ENCODE measurements around the gene SV2C. TPM values are rescaled to one million over a fixed set of nuclear protein-coding genes. Genes with fewer than 3 reads are reported as not detected.

Gene SV2C
- total RNA-seq, 1 donor from 2014 or later, result 0.32 TPM

DNA sequence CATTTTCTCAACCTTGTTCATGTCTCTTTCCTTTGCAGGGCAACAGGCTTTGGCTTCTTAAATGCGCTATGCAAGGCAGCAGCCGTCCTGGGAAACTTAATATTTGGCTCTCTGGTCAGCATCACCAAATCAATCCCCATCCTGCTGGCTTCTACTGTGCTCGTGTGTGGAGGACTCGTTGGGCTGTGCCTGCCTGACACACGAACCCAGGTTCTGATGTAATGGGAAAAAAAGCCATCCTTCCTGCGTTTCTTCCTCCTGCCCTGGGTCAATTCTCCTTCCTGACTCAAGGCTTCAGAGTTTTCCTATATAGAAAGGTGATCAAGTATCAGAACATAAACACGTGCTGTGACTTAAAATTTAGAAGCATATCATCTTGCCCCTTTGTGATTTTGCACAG is 242.1 kb downstream of the SV2C start:
- Histone ChIP-seq H3K27ac (peak overlapping the region; percentile 3), H3K9me3 (no peaks in the 10 kb centered on the region), H3K4me3 (no peak overlapping the region), H3K36me3 (no peaks in the 10 kb centered on the region), H3K27me3 (no peaks in the 10 kb centered on the region), H3K4me1 (peaks cover 12% of the 10 kb centered on the region)
- intact Hi-C loops (cut with DNase I), result no loop called here
- TF ChIP-seq, protein P1, sequence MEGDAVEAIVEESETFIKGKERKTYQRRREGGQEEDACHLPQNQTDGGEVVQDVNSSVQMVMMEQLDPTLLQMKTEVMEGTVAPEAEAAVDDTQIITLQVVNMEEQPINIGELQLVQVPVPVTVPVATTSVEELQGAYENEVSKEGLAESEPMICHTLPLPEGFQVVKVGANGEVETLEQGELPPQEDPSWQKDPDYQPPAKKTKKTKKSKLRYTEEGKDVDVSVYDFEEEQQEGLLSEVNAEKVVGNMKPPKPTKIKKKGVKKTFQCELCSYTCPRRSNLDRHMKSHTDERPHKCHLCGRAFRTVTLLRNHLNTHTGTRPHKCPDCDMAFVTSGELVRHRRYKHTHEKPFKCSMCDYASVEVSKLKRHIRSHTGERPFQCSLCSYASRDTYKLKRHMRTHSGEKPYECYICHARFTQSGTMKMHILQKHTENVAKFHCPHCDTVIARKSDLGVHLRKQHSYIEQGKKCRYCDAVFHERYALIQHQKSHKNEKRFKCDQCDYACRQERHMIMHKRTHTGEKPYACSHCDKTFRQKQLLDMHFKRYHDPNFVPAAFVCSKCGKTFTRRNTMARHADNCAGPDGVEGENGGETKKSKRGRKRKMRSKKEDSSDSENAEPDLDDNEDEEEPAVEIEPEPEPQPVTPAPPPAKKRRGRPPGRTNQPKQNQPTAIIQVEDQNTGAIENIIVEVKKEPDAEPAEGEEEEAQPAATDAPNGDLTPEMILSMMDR (IDR thresholded peaks at IDR 0.05), result no peak
- no peak for DNase-seq
- ATAC-seq, result no peak

DNA sequence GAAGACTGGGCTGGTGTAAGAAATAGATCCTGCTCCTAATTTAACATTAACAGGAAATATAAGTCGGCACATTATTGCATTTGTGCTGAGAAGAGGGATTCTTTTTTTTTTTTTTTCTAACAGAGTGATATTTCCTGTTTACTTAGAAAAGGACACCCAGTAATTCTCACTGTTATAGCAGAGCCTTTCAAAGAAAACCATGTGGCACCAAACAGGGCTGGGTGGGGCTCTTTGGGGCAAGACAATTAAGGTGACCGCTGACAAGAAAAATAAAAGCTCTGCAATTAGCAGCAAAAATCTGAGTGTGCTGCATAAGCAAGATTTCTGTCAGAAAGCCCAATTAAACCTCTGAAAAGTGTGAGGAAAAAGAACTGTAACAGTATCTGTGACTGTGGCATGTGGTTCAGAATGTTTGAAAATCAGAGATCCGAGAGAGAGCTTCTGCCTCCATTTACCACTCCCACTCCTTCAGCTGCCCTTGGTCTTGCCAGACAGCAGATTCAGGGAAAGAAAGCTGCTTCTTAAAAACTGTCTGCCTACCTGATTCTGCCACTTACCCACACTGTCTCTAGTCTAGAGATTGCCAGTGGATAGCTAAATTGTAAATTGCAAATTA is 242.8 kb downstream of the SV2C start:
- ATAC-seq, result peak; percentile 58

DNA sequence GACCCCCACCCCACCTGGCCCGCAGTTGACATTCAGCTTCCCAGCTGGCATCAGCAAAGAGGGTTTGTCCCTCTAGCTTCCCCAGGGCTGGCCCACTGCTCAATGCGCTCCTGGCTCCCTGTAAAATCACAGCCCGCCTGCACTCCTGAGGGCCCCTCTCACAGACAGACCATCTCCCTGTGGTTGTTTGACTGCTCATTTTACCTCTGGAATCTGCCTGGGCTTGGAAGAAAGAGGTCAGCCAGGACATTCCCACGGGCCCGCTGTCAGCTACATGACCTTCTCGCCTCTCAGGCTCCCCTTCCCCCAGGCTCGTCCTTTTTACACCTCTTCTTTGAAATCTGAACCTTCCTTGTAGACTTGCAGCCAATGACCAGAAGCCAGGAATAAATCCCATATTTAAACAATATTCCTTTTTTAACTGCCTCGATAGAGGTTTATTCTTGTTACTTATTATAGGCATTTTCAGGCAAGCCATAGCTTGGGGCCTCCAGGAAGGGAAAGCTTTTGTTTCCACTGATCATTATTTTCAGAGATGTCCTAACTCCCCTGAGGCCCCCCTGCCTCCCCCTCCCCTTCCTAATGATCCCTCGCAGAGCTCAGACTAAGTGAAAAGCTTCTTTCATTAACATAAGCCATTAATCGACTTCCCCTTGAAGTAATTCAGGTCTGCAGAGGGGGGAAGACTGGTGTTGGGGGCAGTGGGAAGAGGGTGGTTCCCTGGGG is 243.6 kb downstream of the SV2C start:
- Histone ChIP-seq H3K27me3 (no peaks in the 10 kb centered on the region), H3K36me3 (no peaks in the 10 kb centered on the region), H3K9me3 (no peaks in the 10 kb centered on the region), H3K4me1 (peaks cover 12% of the 10 kb centered on the region), H3K4me3 (no peak overlapping the region), H3K27ac (peak overlapping the region; percentile 30)
- ATAC-seq (no peak), DNase-seq (no peak)
- TF ChIP-seq, protein P1 (IDR thresholded peaks at IDR 0.05), result no peak
- intact Hi-C loops (cut with DNase I), result no loop called here

More for the DNA sequence above, 242.8 kb downstream of the SV2C start:
- Histone ChIP-seq H3K27me3 (no peaks in the 10 kb centered on the region), H3K36me3 (no peaks in the 10 kb centered on the region), H3K4me3 (no peak overlapping the region), H3K4me1 (peaks cover 12% of the 10 kb centered on the region), H3K27ac (peak overlapping the region; percentile 30), H3K9me3 (no peaks in the 10 kb centered on the region)
- DNase-seq, result no peak
- TF ChIP-seq, protein P1 (IDR thresholded peaks at IDR 0.05), result no peak
- intact Hi-C loops (cut with DNase I), result no loop called here

DNA sequence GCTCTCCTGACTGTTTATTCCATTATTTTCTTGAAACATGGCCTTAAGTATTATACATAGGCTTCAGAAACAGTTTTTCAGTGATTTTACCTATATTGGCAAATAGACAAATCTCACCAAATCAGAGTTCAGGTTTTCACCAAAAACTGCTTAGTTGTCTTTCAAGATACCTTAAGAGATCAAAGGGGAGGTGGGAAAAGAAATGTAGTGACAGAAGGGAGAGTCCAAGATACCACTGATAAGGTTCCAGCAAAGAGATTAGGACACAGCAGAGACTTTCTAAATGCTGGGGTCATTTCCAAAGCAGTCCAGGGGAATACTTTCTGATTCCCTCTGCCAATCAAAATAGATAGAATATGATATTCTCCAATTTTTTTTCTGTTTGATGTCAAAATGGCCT is 246.2 kb downstream of the SV2C start:
- ATAC-seq (no peak), DNase-seq (no peak)
- peaks cover 12% of the 10 kb centered on the region for H3K4me1 ChIP-seq
- H3K4me3 ChIP-seq, result no peak overlapping the region
- no peaks in the 10 kb centered on the region for H3K27me3 ChIP-seq
- intact Hi-C loops (cut with DNase I), result no loop called here
- no peaks in the 10 kb centered on the region for H3K36me3 ChIP-seq
- H3K27ac ChIP-seq, result no peak overlapping the region
- no peaks in the 10 kb centered on the region for H3K9me3 ChIP-seq
- TF ChIP-seq, protein P1 (IDR thresholded peaks at IDR 0.05), result no peak

DNA sequence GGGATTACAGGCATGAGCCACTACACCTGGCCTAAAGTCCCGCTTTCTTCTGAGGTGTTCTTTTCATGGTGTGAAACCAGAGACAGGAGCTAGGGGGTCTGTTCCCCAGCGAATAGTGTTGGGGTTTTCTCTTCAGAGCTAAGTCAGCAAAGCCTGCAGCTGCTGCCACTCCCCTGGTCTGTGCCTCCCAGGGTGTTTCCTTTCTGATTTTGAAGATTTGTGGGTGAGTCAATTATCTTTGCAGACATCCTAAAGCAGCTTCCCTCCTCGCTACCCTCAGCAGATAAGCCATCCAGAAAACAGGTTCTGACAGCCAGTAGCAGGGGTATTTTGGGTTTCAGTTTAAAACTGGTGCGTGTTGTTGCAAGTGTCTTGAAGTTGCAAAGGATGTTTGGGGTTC is 247.9 kb downstream of the SV2C start:
- Histone ChIP-seq H3K4me3 (no peak overlapping the region), H3K9me3 (no peaks in the 10 kb centered on the region), H3K27me3 (no peaks in the 10 kb centered on the region), H3K4me1 (peaks cover 2% of the 10 kb centered on the region), H3K36me3 (no peaks in the 10 kb centered on the region), H3K27ac (no peak overlapping the region)
- TF ChIP-seq, protein P1 (IDR thresholded peaks at IDR 0.05), result no peak
- DNase-seq (no peak), ATAC-seq (no peak)
- intact Hi-C loops (cut with DNase I), result no loop called here
